ENCODE data around the gene KCNH5.

- TF ChIP-seq CTCF (IDR thresholded peaks at IDR 0.05 in 4 of 5, conservative IDR thresholded peaks at IDR 0.05 in 1 of 5) (no peak), POLR2A (IDR thresholded peaks at IDR 0.05) (no peak)
Observed at GRCh38 chr14:62696331-62696924, 348.8 kb downstream of the KCNH5 start.

Data from gastrocnemius medialis (tissue), 4 donors.